ENCODE results near the gene CD58. TPM values are rescaled to one million over a fixed set of nuclear protein-coding genes. Genes with fewer than 3 reads are reported as not detected.

The CD58 gene
- total and polyA plus RNA-seq, 9 of the 15 experiments (the other 6 are each of a cell fraction or from before 2014, with no cell fraction given): 18.1 to 113 (median 37.4) TPM

DNA sequence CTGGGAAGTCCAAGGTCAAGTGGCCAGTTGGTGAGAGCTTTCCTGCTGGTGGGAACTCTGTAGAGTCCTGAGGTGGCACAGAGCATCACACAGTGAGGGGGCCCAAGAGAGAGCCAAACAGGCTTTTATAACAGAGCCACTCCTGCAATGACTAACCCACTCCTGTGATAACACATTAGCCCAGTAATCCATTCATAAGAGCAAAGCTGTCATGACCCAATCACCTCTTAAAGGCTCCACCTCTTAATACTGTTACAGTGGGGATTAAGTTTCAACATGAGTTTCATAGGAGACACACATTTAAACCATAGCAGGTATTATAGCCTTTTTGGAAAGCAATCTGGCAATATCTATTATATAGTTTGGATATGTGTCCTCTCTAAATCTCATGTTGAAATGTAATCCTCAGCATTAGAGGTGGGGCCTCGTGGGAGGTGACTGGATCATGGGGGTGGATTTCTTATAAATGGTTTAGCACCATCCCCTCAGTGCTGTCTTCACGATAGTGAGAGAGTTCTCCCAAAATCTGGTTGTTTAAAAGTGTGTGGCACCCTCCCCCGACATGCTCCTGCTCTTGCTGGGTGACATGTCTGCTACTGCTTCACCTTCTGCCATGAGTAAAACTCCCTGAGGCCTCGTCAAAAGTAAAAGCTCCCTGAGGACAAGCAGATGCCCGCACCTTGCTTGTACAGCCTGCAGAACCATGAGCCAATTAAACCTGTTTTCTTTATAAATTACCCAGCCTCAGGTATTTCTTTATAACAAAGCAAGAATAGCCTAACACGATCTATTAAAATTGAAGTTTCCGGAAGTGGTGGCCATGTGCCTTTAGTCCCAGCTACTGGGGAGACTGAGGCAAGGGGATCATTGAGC, 64.5 kb downstream of the CD58 start:
- peaks cover 36 to 74% of the 10 kb centered on the region in 2 experiments for H3K4me1 ChIP-seq (replicated peaks in 1 of 2; ENCODE audit: control insufficient read depth in 2 of 2, insufficient read depth in 2 of 2, low read length in 2 of 2)
- in situ Hi-C loops (cut with MboI) (loop anchor here (5.0 to 10.0 kb wide), 2 partner anchors 551 to 702 kb away; no protein-coding TSS in a partner anchor), intact Hi-C loops (cut with micrococcal nuclease) (loop anchor here (10.0 kb wide), 1 partner anchor 548 kb away; no protein-coding TSS in a partner anchor)
- POLR2A ChIA-PET: interaction anchor here (0.6 to 1.5 kb wide), 2 partner anchors 8 to 16 kb away, joined by 3 to 5 read pairs; no protein-coding TSS in a partner anchor
- no peaks in the 10 kb centered on the region for H3K36me3 ChIP-seq (ENCODE audit: control insufficient read depth, insufficient read depth, low read length)
- H3K4me2 ChIP-seq (ENCODE audit: insufficient read depth, low read length): no peak overlapping the region
- H3K79me2 ChIP-seq (ENCODE audit: control insufficient read depth, insufficient read depth, low read length): no peaks in the 10 kb centered on the region
- BruUV-seq (replicated peaks): no TSS peak
- CTCF ChIA-PET (ENCODE audit: low intra/inter-chr PET ratio): no interaction called here
- ATAC-seq: no peak
- no peaks in the 10 kb centered on the region for H3K27me3 ChIP-seq (ENCODE audit: control insufficient read depth in 2 of 2, insufficient read depth in 2 of 2, low read length in 2 of 2)
- FAIRE-seq: no peak
- H4K20me1 ChIP-seq (replicated peaks; ENCODE audit: control insufficient read depth, insufficient read depth, low read length): no peaks in the 10 kb centered on the region
- H3K9ac ChIP-seq (ENCODE audit: insufficient read depth in 1 of 2, low read depth in 2 of 2, low read length in 2 of 2): no peak overlapping the region
- H3K9me3 ChIP-seq (replicated peaks; ENCODE audit: control insufficient read depth, insufficient read depth, low read depth, low read length): no peaks in the 10 kb centered on the region; the same call in 1 of the 2 replicates
- H2AFZ ChIP-seq (ENCODE audit: low read depth, low read length): peak overlapping the region; percentile 15
- no peak overlapping the region for H3K4me3 ChIP-seq
- 70% methylated on average over 7 of the region's 7 CpGs for WGBS (ENCODE audit: insufficient coverage, low coverage, missing lambda C conversion rate)
- peak in 1 of 4 experiments; percentile 54 for DNase-seq (ENCODE audit: extremely low read depth in 1 of 4, low spot score in 3 of 4)
- H3K9me1 ChIP-seq (ENCODE audit: control insufficient read depth, insufficient read depth, low read length): no peaks in the 10 kb centered on the region
- H3K27ac ChIP-seq (ENCODE audit: extremely low read depth, low read depth, low read length): peak overlapping the region; percentile 99; the same call in 2 of the 3 replicates
- TF ChIP-seq PML (IDR thresholded peaks at IDR 0.05; ENCODE audit: low read length) (no peak), JUND (IDR thresholded peaks at IDR 0.05; ENCODE audit: borderline replicate concordance, low read depth, low read length) (peak; percentile 27; the same call in 1 of the 2 replicates), JUND (tag; IDR thresholded peaks at IDR 0.05; ENCODE audit: borderline replicate concordance, low read depth, low read length) (no peak), U2AF2 (optimal IDR thresholded peaks at IDR 0.05; ENCODE audit: low read depth, low read length) (no peak), HSF4 (CRISPR knock-in tag; IDR thresholded peaks at IDR 0.05; ENCODE audit: borderline replicate concordance) (no peak), ELF4 (CRISPR knock-in tag; IDR thresholded peaks at IDR 0.05) (no peak), MAFG (tag; conservative IDR thresholded peaks at IDR 0.05) (no peak), TRIM28 (IDR thresholded peaks at IDR 0.05) (0 out of 2 replicates have a peak, but pooled peaks have one; percentile 48)
- TF ChIP-seq, protein P1, sequence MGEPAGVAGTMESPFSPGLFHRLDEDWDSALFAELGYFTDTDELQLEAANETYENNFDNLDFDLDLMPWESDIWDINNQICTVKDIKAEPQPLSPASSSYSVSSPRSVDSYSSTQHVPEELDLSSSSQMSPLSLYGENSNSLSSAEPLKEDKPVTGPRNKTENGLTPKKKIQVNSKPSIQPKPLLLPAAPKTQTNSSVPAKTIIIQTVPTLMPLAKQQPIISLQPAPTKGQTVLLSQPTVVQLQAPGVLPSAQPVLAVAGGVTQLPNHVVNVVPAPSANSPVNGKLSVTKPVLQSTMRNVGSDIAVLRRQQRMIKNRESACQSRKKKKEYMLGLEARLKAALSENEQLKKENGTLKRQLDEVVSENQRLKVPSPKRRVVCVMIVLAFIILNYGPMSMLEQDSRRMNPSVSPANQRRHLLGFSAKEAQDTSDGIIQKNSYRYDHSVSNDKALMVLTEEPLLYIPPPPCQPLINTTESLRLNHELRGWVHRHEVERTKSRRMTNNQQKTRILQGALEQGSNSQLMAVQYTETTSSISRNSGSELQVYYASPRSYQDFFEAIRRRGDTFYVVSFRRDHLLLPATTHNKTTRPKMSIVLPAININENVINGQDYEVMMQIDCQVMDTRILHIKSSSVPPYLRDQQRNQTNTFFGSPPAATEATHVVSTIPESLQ (CRISPR knock-in tag; IDR thresholded peaks at IDR 0.05): no peak
- TF ChIP-seq, protein P2, sequence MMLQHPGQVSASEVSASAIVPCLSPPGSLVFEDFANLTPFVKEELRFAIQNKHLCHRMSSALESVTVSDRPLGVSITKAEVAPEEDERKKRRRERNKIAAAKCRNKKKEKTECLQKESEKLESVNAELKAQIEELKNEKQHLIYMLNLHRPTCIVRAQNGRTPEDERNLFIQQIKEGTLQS (IDR thresholded peaks at IDR 0.05): peak; percentile 44
- TF ChIP-seq, protein P2 (CRISPR knock-in tag; conservative IDR thresholded peaks at IDR 0.05): no peak
- TF ChIP-seq, protein P3, sequence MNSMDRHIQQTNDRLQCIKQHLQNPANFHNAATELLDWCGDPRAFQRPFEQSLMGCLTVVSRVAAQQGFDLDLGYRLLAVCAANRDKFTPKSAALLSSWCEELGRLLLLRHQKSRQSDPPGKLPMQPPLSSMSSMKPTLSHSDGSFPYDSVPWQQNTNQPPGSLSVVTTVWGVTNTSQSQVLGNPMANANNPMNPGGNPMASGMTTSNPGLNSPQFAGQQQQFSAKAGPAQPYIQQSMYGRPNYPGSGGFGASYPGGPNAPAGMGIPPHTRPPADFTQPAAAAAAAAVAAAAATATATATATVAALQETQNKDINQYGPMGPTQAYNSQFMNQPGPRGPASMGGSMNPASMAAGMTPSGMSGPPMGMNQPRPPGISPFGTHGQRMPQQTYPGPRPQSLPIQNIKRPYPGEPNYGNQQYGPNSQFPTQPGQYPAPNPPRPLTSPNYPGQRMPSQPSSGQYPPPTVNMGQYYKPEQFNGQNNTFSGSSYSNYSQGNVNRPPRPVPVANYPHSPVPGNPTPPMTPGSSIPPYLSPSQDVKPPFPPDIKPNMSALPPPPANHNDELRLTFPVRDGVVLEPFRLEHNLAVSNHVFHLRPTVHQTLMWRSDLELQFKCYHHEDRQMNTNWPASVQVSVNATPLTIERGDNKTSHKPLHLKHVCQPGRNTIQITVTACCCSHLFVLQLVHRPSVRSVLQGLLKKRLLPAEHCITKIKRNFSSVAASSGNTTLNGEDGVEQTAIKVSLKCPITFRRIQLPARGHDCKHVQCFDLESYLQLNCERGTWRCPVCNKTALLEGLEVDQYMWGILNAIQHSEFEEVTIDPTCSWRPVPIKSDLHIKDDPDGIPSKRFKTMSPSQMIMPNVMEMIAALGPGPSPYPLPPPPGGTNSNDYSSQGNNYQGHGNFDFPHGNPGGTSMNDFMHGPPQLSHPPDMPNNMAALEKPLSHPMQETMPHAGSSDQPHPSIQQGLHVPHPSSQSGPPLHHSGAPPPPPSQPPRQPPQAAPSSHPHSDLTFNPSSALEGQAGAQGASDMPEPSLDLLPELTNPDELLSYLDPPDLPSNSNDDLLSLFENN (IDR thresholded peaks at IDR 0.05; ENCODE audit: low read depth in 2 of 2, low read length in 2 of 2): no peak
